ENCODE results near the gene TRIM37. TPM values are rescaled to one million over a fixed set of nuclear protein-coding genes. Genes with fewer than 3 reads are reported as not detected.

TRIM37 gene
- total and polyA plus RNA-seq, 2 donors from 2014 or later: 9.7 to 19.1 TPM

DNA sequence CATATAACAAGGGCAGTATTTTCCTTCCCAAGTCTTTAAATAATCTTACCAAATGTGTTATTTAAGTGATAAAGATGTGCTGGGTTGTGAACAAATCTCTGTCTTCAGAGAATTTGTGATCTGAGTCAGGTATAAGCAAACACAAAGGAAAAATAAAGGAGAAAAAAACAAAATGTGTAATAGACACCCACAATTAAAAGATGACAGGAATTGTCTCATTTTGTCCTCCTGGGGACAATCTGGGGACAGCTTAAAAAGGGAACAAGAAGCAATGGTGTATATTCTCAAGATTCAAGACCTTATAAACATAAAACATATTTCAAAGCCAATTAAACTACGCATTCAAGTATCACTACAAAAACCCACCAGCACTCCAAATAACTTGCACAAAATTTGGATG, 107.2 kb downstream of the TRIM37 start:
- Histone ChIP-seq H3K4me1 (ENCODE audit: control insufficient read depth in 2 of 3, insufficient read depth in 2 of 3, low read depth in 1 of 3, low read length in 3 of 3) (no peaks in the 10 kb centered on the region), H3K27ac (ENCODE audit: low read depth in 2 of 2, low read length in 2 of 2) (no peak overlapping the region), H3K27me3 (ENCODE audit: control insufficient read depth, insufficient read depth, low read length) (no peaks in the 10 kb centered on the region), H3K4me3 (ENCODE audit: low read length in 3 of 3) (no peak overlapping the region), H3K9ac (ENCODE audit: low read length in 3 of 3) (no peak overlapping the region), H3K9me3 (ENCODE audit: control insufficient read depth in 2 of 3, insufficient read depth in 1 of 3, low read length in 3 of 3) (no peaks in the 10 kb centered on the region), H3K36me3 (ENCODE audit: control insufficient read depth in 2 of 3, insufficient read depth in 3 of 3, low read length in 3 of 3) (peaks cover 3 to 5% (median 3%) of the 10 kb centered on the region in 3 donors)
- intact Hi-C loops (cut with DNase I): no loop called here
- FAIRE-seq (peak; percentile 35), DNase-seq (no peak)
- TF ChIP-seq, protein P1, sequence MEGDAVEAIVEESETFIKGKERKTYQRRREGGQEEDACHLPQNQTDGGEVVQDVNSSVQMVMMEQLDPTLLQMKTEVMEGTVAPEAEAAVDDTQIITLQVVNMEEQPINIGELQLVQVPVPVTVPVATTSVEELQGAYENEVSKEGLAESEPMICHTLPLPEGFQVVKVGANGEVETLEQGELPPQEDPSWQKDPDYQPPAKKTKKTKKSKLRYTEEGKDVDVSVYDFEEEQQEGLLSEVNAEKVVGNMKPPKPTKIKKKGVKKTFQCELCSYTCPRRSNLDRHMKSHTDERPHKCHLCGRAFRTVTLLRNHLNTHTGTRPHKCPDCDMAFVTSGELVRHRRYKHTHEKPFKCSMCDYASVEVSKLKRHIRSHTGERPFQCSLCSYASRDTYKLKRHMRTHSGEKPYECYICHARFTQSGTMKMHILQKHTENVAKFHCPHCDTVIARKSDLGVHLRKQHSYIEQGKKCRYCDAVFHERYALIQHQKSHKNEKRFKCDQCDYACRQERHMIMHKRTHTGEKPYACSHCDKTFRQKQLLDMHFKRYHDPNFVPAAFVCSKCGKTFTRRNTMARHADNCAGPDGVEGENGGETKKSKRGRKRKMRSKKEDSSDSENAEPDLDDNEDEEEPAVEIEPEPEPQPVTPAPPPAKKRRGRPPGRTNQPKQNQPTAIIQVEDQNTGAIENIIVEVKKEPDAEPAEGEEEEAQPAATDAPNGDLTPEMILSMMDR (IDR thresholded peaks at IDR 0.05; ENCODE audit: borderline replicate concordance, extremely low read depth, insufficient read depth): no peak

DNA sequence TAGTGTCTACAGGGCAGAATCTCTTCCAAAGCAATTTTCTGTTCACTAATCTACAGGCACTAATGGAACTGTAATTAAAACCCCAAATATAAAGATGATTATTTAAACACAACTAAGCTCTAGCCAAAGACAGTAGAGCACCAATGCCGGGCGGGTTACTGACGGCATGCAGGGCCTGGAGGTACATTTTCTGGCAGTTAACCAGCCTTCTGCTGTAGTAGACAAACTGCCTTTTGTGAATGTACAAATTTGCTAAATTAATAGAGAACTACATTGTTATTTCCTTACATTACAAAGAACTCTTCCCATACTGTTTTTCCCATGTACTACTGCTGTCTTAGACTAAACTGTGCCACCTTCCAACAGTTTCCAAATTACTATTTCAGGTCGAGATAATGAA, 107.8 kb downstream of the TRIM37 start:
- FAIRE-seq: no peak
- no peaks in the 10 kb centered on the region for H3K9me3 ChIP-seq (ENCODE audit: control insufficient read depth in 2 of 3, insufficient read depth in 1 of 3, low read length in 3 of 3)
- TF ChIP-seq, protein P1 (IDR thresholded peaks at IDR 0.05; ENCODE audit: borderline replicate concordance, extremely low read depth, insufficient read depth): no peak
- H3K36me3 ChIP-seq (ENCODE audit: control insufficient read depth in 2 of 3, insufficient read depth in 3 of 3, low read length in 3 of 3): peaks cover 3 to 5% (median 3%) of the 10 kb centered on the region in 3 donors
- no peak overlapping the region for H3K4me3 ChIP-seq (ENCODE audit: low read length in 3 of 3)
- no peak overlapping the region for H3K27ac ChIP-seq (ENCODE audit: low read depth in 2 of 2, low read length in 2 of 2)
- H3K9ac ChIP-seq (ENCODE audit: low read length in 3 of 3): no peak overlapping the region
- intact Hi-C loops (cut with DNase I): no loop called here
- no peaks in the 10 kb centered on the region for H3K4me1 ChIP-seq (ENCODE audit: control insufficient read depth in 2 of 3, insufficient read depth in 2 of 3, low read depth in 1 of 3, low read length in 3 of 3)
- no peaks in the 10 kb centered on the region for H3K27me3 ChIP-seq (ENCODE audit: control insufficient read depth, insufficient read depth, low read length)
- DNase-seq: no peak

DNA sequence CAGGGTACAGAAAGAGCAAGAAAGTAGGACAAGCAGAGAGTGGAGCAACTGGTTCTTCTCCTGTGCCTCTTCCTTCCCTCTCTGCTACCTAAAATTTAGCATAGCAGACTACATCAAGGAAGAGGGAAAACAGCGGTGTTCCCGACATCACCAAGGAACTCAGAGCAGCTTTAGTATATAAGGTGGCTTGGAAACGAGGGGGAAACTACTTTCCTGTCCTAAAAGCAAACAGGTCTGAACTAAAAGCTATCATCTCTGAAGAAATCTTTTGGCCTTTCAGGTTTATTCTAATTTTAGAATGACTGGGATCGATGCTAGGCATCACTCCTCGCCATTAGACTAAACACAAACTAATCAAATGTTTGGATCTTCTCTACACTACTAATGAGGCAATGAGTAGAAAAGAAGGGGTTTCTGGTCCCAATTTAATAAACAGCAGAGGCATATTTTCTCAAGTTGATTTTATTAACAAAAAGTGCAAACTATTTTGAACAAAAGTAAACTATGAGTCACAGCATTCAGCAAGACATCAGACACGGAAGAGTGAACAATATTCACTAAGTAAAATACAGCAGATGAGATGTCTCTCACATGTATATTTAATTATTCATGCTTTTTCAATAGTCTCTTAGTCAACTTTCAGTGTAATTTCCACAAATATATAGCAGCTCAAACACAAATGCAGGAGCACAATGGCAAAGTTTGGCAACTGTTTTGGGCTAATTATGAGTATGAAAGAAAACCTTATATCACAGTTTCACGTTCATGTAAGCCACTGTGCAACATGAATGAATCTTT, 108.7 kb downstream of the TRIM37 start:
- Histone ChIP-seq H3K9ac (ENCODE audit: low read length in 3 of 3) (no peak overlapping the region), H3K4me1 (ENCODE audit: control insufficient read depth in 2 of 3, insufficient read depth in 2 of 3, low read depth in 1 of 3, low read length in 3 of 3) (no peaks in the 10 kb centered on the region), H3K4me3 (ENCODE audit: low read length in 3 of 3) (no peak overlapping the region), H3K9me3 (ENCODE audit: control insufficient read depth in 2 of 3, insufficient read depth in 1 of 3, low read length in 3 of 3) (no peaks in the 10 kb centered on the region), H3K36me3 (ENCODE audit: control insufficient read depth in 2 of 3, insufficient read depth in 3 of 3, low read length in 3 of 3) (peaks cover 3 to 5% (median 3%) of the 10 kb centered on the region in 3 donors), H3K27ac (ENCODE audit: low read depth in 2 of 2, low read length in 2 of 2) (no peak overlapping the region), H3K27me3 (ENCODE audit: control insufficient read depth, insufficient read depth, low read length) (no peaks in the 10 kb centered on the region)
- DNase-seq: no peak
- FAIRE-seq: no peak
- intact Hi-C loops (cut with DNase I): no loop called here
- TF ChIP-seq, protein P1 (IDR thresholded peaks at IDR 0.05; ENCODE audit: borderline replicate concordance, extremely low read depth, insufficient read depth): no peak
